Measurements from ENCODE around the gene FOXL1.

- peak; percentile 100 for TF ChIP-seq CTCF (IDR thresholded peaks at IDR 0.05)
- TF ChIP-seq RCOR1 (IDR thresholded peaks at IDR 0.05; ENCODE audit: low read depth, low read length), result no peak
- no peak for TF ChIP-seq EP300 (IDR thresholded peaks at IDR 0.05)
- no peak for TF ChIP-seq POLR2AphosphoS2 (conservative IDR thresholded peaks at IDR 0.05; ENCODE audit: low read length)
- no peak for TF ChIP-seq SREBF2 (IDR thresholded peaks at IDR 0.05)
- no peak for TF ChIP-seq POLR2A (IDR thresholded peaks at IDR 0.05; ENCODE audit: low read length)
- no peak for TF ChIP-seq ZSCAN20 (CRISPR knock-in tag; IDR thresholded peaks at IDR 0.05)
- TF ChIP-seq JUNB (IDR thresholded peaks at IDR 0.05), result no peak
- no peak for TF ChIP-seq USF2 (IDR thresholded peaks at IDR 0.05)
- TF ChIP-seq E2F6 (IDR thresholded peaks at IDR 0.05; ENCODE audit: borderline replicate concordance, low read depth), result peak; percentile 38; the same call in 1 of the 2 replicates
Observed at GRCh38 chr16:86563469-86564345, 14.6 kb upstream of the FOXL1 start.
